Mesenchymal stem cell (in vitro differentiated cells and primary cell): ENCODE measurements around the gene CYSLTR1. TPM values are rescaled to one million over a fixed set of nuclear protein-coding genes. Genes with fewer than 3 reads are reported as not detected.

Experiments used
- DNase-seq: peaks from one replicate; pipeline ENCODE4 v3.0.0-alpha.2; 2013
- H2AFZ ChIP-seq: one replicate; pipeline ENCODE4 v1.6.1; 2013; ENCODE audit warnings: low read depth, mild to moderate bottlenecking, control low read depth, inconsistent platforms, low read length, moderate library complexity
- H2AK5ac ChIP-seq: 2 replicates; pipeline ENCODE4 v1.6.1; 2013; ENCODE audit warnings: low read length, moderate library complexity, mild to moderate bottlenecking, inconsistent platforms; ENCODE audit not compliant: severe bottlenecking
- H2BK120ac ChIP-seq: one replicate; pipeline ENCODE4 v1.6.1; 2013; ENCODE audit warnings: low read depth, mild to moderate bottlenecking, inconsistent platforms, low read length, moderate library complexity
- H2BK12ac ChIP-seq, 2 experiments: one replicate each; pipeline ENCODE4 v1.6.1; 2013; ENCODE audit warnings: inconsistent platforms in 2 of 2, low read length in 2 of 2, mild to moderate bottlenecking in 2 of 2, moderate library complexity in 2 of 2, control low read depth in 1 of 2
- H2BK15ac ChIP-seq: one replicate; pipeline ENCODE4 v1.6.1; 2013; ENCODE audit warnings: mild to moderate bottlenecking, low read depth, inconsistent platforms; ENCODE audit not compliant: poor library complexity, severe bottlenecking
- H2BK5ac ChIP-seq: 2 replicates; pipeline ENCODE4 v1.6.1; 2013; ENCODE audit warnings: low read depth, mild to moderate bottlenecking, low read length, control low read depth, inconsistent platforms; ENCODE audit not compliant: poor library complexity, severe bottlenecking
- H3K14ac ChIP-seq, 2 experiments: one replicate each; pipeline ENCODE4 v1.6.1; 2013; ENCODE audit warnings: inconsistent platforms in 2 of 2, low read length in 2 of 2, control low read depth in 1 of 2, mild to moderate bottlenecking in 1 of 2, moderate library complexity in 1 of 2
- H3K18ac ChIP-seq, 2 experiments: one replicate each; pipeline ENCODE4 v1.6.1; 2013; ENCODE audit warnings: inconsistent platforms in 2 of 2, low read length in 2 of 2, control low read depth in 1 of 2, low read depth in 1 of 2, mild to moderate bottlenecking in 1 of 2
- H3K23ac ChIP-seq, 2 experiments: one replicate each; pipeline ENCODE4 v1.6.1; 2013; ENCODE audit warnings: inconsistent platforms in 2 of 2, low read length in 2 of 2, mild to moderate bottlenecking in 2 of 2, moderate library complexity in 2 of 2, control low read depth in 1 of 2
- H3K27ac ChIP-seq: 2 replicates; pipeline ENCODE4 v1.5.1; 2013; ENCODE audit warnings: mild to moderate bottlenecking, moderate library complexity, low read length, control low read depth, inconsistent platforms; ENCODE audit not compliant: poor library complexity, severe bottlenecking
- H3K27me3 ChIP-seq, 2 experiments: 2 replicates each; pipeline versions ENCODE4 v1.6.1 to v1.7.0; 2013; ENCODE audit warnings: low read length in 2 of 2, mild to moderate bottlenecking in 2 of 2, moderate library complexity in 2 of 2, control low read depth in 1 of 2, inconsistent platforms in 1 of 2; ENCODE audit not compliant: control insufficient read depth in 1 of 2, insufficient read depth in 1 of 2
- H3K36me3 ChIP-seq, 2 experiments: 2 replicates each; pipeline versions ENCODE4 v1.6.1 to v1.7.0; 2013; ENCODE audit warnings: low read length in 2 of 2, control low read depth in 1 of 2, inconsistent platforms in 1 of 2, low read depth in 1 of 2, mild to moderate bottlenecking in 1 of 2; ENCODE audit not compliant: insufficient read depth in 2 of 2, control insufficient read depth in 1 of 2
- H3K4ac ChIP-seq, 2 experiments: one replicate each; pipeline ENCODE4 v1.6.1; 2013; ENCODE audit warnings: inconsistent platforms in 2 of 2, low read length in 2 of 2, mild to moderate bottlenecking in 2 of 2, moderate library complexity in 2 of 2, control low read depth in 1 of 2, low read depth in 1 of 2
- H3K4me1 ChIP-seq: 2 replicates; pipeline ENCODE4 v1.6.1; 2013; ENCODE audit warnings: low read depth, low read length, control low read depth; ENCODE audit not compliant: control insufficient read depth, insufficient read depth
- H3K4me2 ChIP-seq: 2 replicates; pipeline ENCODE4 v1.6.1; 2013; ENCODE audit warnings: low read length, mild to moderate bottlenecking, inconsistent platforms; ENCODE audit not compliant: poor library complexity, severe bottlenecking
- H3K4me3 ChIP-seq, 2 experiments: 2 replicates each; pipeline versions ENCODE4 v1.5.1 to v1.7.0; 2013; ENCODE audit warnings: low read length in 2 of 2, mild to moderate bottlenecking in 2 of 2, control low read depth in 1 of 2, low read depth in 1 of 2; ENCODE audit not compliant: insufficient read depth in 1 of 2
- H3K79me1 ChIP-seq: replicated peaks from 2 replicates; pipeline ENCODE4 v1.6.1; 2013; ENCODE audit warnings: mild to moderate bottlenecking, control low read depth, low read length, inconsistent platforms; ENCODE audit not compliant: poor library complexity, severe bottlenecking
- H3K9ac ChIP-seq: 2 replicates; pipeline ENCODE4 v1.7.0; 2013; ENCODE audit warnings: mild to moderate bottlenecking, low read length, moderate library complexity
- H3K9me3 ChIP-seq: 2 replicates; pipeline ENCODE4 v1.7.0; 2013; ENCODE audit warnings: mild to moderate bottlenecking, low read length; ENCODE audit not compliant: control insufficient read depth
- H4K8ac ChIP-seq: one replicate; pipeline ENCODE4 v1.6.1; 2013; ENCODE audit warnings: inconsistent platforms, mild to moderate bottlenecking, low read length, moderate library complexity
- H4K91ac ChIP-seq: one replicate; pipeline ENCODE4 v1.6.1; 2013; ENCODE audit warnings: mild to moderate bottlenecking, low read length, inconsistent platforms
- WGBS: methylation state at CpG from one replicate; pipeline ENCODE4 v1.1.7; 2013; ENCODE audit warnings: mixed read lengths; 5-methylcytosine and 5-hydroxymethylcytosine counted together
- polyA plus RNA-seq, 2 experiments: library from polyadenylated mRNA; stranded (reverse); fragments of 200-250 nt; gene quantifications; one replicate each; pipeline ENCODE4 v1.2.3, GENCODE V29; 2013

Gene CYSLTR1
- 0.14 TPM for polyA plus RNA-seq (2013, experiment 1 of 2)
- polyA plus RNA-seq (2013, experiment 2 of 2) = 0.26 TPM

GRCh38 chrX:78327370-78328086 lies at the start of gene CYSLTR1:
Gene CYSLTR1 (minus strand): TSS chrX:78327611. CDS start chrX:78273746, 53,865 bp downstream.
- Histone ChIP-seq H3K4me1 (no peaks in the 10 kb centered on the region), H3K9ac (no peak within 1 kb of the TSS), H3K36me3 (no peaks in the 10 kb centered on the region), H2BK120ac (no peak within 1 kb of the TSS), H2AFZ (no peak within 1 kb of the TSS), H3K18ac (no peak within 1 kb of the TSS), H3K9me3 (no peaks in the 10 kb centered on the region), H3K4ac (no peak within 1 kb of the TSS), H3K79me1 (no peaks in the 10 kb centered on the region), H2AK5ac (no peak within 1 kb of the TSS), H2BK12ac (no peak within 1 kb of the TSS), H3K27me3 (peaks cover 0 to 7% of the 10 kb centered on the region in 2 experiments), H3K4me2 (no peak within 1 kb of the TSS), H3K14ac (no peak within 1 kb of the TSS), H4K8ac (no peak within 1 kb of the TSS), H2BK5ac (no peak within 1 kb of the TSS), H3K23ac (no peak within 1 kb of the TSS), H3K27ac (no peak within 1 kb of the TSS), H2BK15ac (no peak within 1 kb of the TSS), H3K4me3 (no peak within 1 kb of the TSS), H4K91ac (no peak within 1 kb of the TSS)
- WGBS = 0% methylated on average over 1 of the region's 7 CpGs
- no peak for DNase-seq

GRCh38 chrX:78377186-78377585 lies 49.8 kb upstream of the CYSLTR1 start:
- no peak overlapping the region for H2BK12ac ChIP-seq
- no peak overlapping the region for H3K4me2 ChIP-seq
- no peak overlapping the region for H2AFZ ChIP-seq
- H3K4me3 ChIP-seq = no peak overlapping the region
- H3K79me1 ChIP-seq = no peaks in the 10 kb centered on the region
- peaks cover 5% of the 10 kb centered on the region for H3K9me3 ChIP-seq
- H2BK5ac ChIP-seq = no peak overlapping the region
- no peak for DNase-seq
- H3K4ac ChIP-seq = no peak overlapping the region
- H3K18ac ChIP-seq = no peak overlapping the region
- no peak overlapping the region for H3K14ac ChIP-seq
- no peak overlapping the region for H3K23ac ChIP-seq
- no peaks in the 10 kb centered on the region for H3K27me3 ChIP-seq
- no peak overlapping the region for H4K91ac ChIP-seq
- no peak overlapping the region for H3K27ac ChIP-seq
- H2BK120ac ChIP-seq = no peak overlapping the region
- H4K8ac ChIP-seq = no peak overlapping the region
- H2BK15ac ChIP-seq = no peak overlapping the region
- H2AK5ac ChIP-seq = no peak overlapping the region
- no peaks in the 10 kb centered on the region for H3K4me1 ChIP-seq
- no peaks in the 10 kb centered on the region for H3K36me3 ChIP-seq
- H3K9ac ChIP-seq = no peak overlapping the region
- no CpG with 5 or more reads among the region's 2 CpGs for WGBS

GRCh38 chrX:78375894-78376293 lies 48.5 kb upstream of the CYSLTR1 start:
- Histone ChIP-seq H2BK5ac (no peak overlapping the region), H3K9ac (no peak overlapping the region), H3K14ac (no peak overlapping the region), H3K27ac (no peak overlapping the region), H3K9me3 (no peaks in the 10 kb centered on the region), H2BK15ac (no peak overlapping the region), H2BK120ac (no peak overlapping the region), H2AK5ac (no peak overlapping the region), H3K4me2 (no peak overlapping the region), H3K79me1 (no peaks in the 10 kb centered on the region), H4K8ac (no peak overlapping the region), H3K18ac (no peak overlapping the region), H3K23ac (no peak overlapping the region), H4K91ac (no peak overlapping the region), H2BK12ac (no peak overlapping the region), H3K4me1 (no peaks in the 10 kb centered on the region), H3K4ac (no peak overlapping the region), H3K27me3 (no peaks in the 10 kb centered on the region), H3K4me3 (no peak overlapping the region), H2AFZ (no peak overlapping the region), H3K36me3 (no peaks in the 10 kb centered on the region)
- DNase-seq = no peak

GRCh38 chrX:78366576-78366975 lies 39.2 kb upstream of the CYSLTR1 start:
- Histone ChIP-seq H3K79me1 (no peaks in the 10 kb centered on the region), H2AK5ac (no peak overlapping the region), H2BK5ac (no peak overlapping the region), H2BK120ac (no peak overlapping the region), H3K4me2 (no peak overlapping the region), H3K4me3 (no peak overlapping the region), H3K14ac (no peak overlapping the region), H3K4me1 (no peaks in the 10 kb centered on the region), H4K91ac (no peak overlapping the region), H3K9me3 (peaks cover 12% of the 10 kb centered on the region), H2BK12ac (no peak overlapping the region), H3K27ac (no peak overlapping the region), H2BK15ac (no peak overlapping the region), H3K27me3 (no peaks in the 10 kb centered on the region), H3K36me3 (no peaks in the 10 kb centered on the region), H3K4ac (no peak overlapping the region), H4K8ac (no peak overlapping the region), H3K18ac (no peak overlapping the region), H2AFZ (no peak overlapping the region), H3K23ac (no peak overlapping the region), H3K9ac (no peak overlapping the region)
- no peak for DNase-seq
- no CpG with 5 or more reads among the region's 1 CpG for WGBS
